HepG2 (cell line): ENCODE results near the gene HSF4. TPM values are rescaled to one million over a fixed set of nuclear protein-coding genes. Genes with fewer than 3 reads are reported as not detected.

ENCODE experiments used
- ATF7 ChIP-seq, 2 experiments: fragments of 450-650 bp in 1 of 2; sonication (generic) in 1 of 2; formaldehyde crosslinking in 1 of 2; IDR thresholded peaks; 2 replicates each; pipeline versions ENCODE4 v1.4.0 to v1.6.1; 2016 to 2020; ENCODE audit warnings: antibody characterized with exemption in 1 of 2, mild to moderate bottlenecking in 1 of 2, missing genetic modification reagents in 1 of 2
- ATM ChIP-seq: fragments of 450-650 bp; IDR thresholded peaks from 2 replicates; pipeline ENCODE4 v1.7.1; 2017; ENCODE audit warnings: mild to moderate bottlenecking, borderline replicate concordance
- BCL6 ChIP-seq: IDR thresholded peaks from 2 replicates; pipeline ENCODE4 v1.6.1; 2016; ENCODE audit warnings: missing genetic modification reagents, missing compliant biosample characterization
- HNRNPK ChIP-seq: fragments of 200-400 bp; formaldehyde crosslinking; IDR thresholded peaks from 2 replicates; pipeline ENCODE4 v1.6.1; 2018; ENCODE audit warnings: low read length, low read depth, moderate library complexity, mild to moderate bottlenecking; ENCODE audit not compliant: poor library complexity, severe bottlenecking
- HNRNPL ChIP-seq: fragments of 200-400 bp; formaldehyde crosslinking; IDR thresholded peaks from 2 replicates; pipeline ENCODE4 v1.6.1; 2017; ENCODE audit warnings: mild to moderate bottlenecking, low read depth, low read length
- ISL2 ChIP-seq: sonication (generic); formaldehyde crosslinking; IDR thresholded peaks from 2 replicates; pipeline ENCODE4 v1.5.0; 2020; ENCODE audit warnings: missing genetic modification reagents
- KDM1A ChIP-seq: IDR thresholded peaks from 2 replicates; pipeline ENCODE4 v1.6.1; 2016; ENCODE audit warnings: missing compliant biosample characterization
- KMT2B ChIP-seq: IDR thresholded peaks from 2 replicates; pipeline ENCODE4 v1.6.1; 2016; ENCODE audit warnings: missing genetic modification reagents, missing compliant biosample characterization
- MAF1 ChIP-seq: sonication (generic); formaldehyde crosslinking; IDR thresholded peaks from 2 replicates; pipeline ENCODE4 v1.5.0; 2020; ENCODE audit warnings: missing genetic modification reagents, borderline replicate concordance
- RBAK ChIP-seq: sonication (generic); formaldehyde crosslinking; IDR thresholded peaks from 2 replicates; pipeline ENCODE4 v1.5.1; 2020; ENCODE audit warnings: mild to moderate bottlenecking, missing genetic modification reagents
- TARDBP ChIP-seq: sonication (generic); formaldehyde crosslinking; IDR thresholded peaks from 2 replicates; pipeline ENCODE4 v1.8.0; 2022; ENCODE audit warnings: mild to moderate bottlenecking, missing genetic modification reagents
- ZBTB1 ChIP-seq: sonication (generic); formaldehyde crosslinking; IDR thresholded peaks from 2 replicates; pipeline ENCODE4 v1.4.0; 2020; ENCODE audit warnings: missing genetic modification reagents, borderline replicate concordance
- ZFP90 ChIP-seq: sonication (generic); formaldehyde crosslinking; IDR thresholded peaks from 2 replicates; pipeline ENCODE4 v1.8.0; 2022; ENCODE audit warnings: missing genetic modification reagents, mild to moderate bottlenecking, inconsistent platforms, borderline replicate concordance
- ZNF17 ChIP-seq: sonication (generic); formaldehyde crosslinking; IDR thresholded peaks from 2 replicates; pipeline ENCODE4 v1.5.0; 2020; ENCODE audit warnings: mild to moderate bottlenecking, missing genetic modification reagents
- ZNF556 ChIP-seq: sonication (generic); formaldehyde crosslinking; IDR thresholded peaks from 2 replicates; pipeline ENCODE4 v1.4.0; 2020; ENCODE audit warnings: mild to moderate bottlenecking, missing genetic modification reagents, borderline replicate concordance
- ZNF557 ChIP-seq: sonication (generic); formaldehyde crosslinking; IDR thresholded peaks from 2 replicates; pipeline ENCODE4 v1.4.0; 2020; ENCODE audit warnings: missing genetic modification reagents
- ZNF761 ChIP-seq: sonication (generic); formaldehyde crosslinking; conservative IDR thresholded peaks from 2 replicates; pipeline ENCODE4 v1.4.0; 2020; ENCODE audit warnings: mild to moderate bottlenecking, missing genetic modification reagents
- polyA plus RNA-seq, 8 experiments: library from polyadenylated mRNA; depleted of rRNA in 3 of 8; stranded (reverse) in 7 of 8; unstranded in 1 of 8; fragments of >200 nt; fragmentation: Illumina TruSeq in 4 of 8; extraction: Trizol in 4 of 8; gene quantifications; 2 replicates each; pipeline versions ENCODE4 v1.2.1 to v1.2.3, GENCODE V29; 2011 to 2016; ENCODE audit warnings: low read depth in 4 of 8, missing spikeins in 1 of 8, mixed read lengths in 1 of 8; ENCODE audit not compliant: insufficient read depth in 1 of 8
- total RNA-seq, 5 experiments: library from RNA; depleted of rRNA; stranded (reverse); fragments of >200 nt; fragmentation: Illumina TruSeq; extraction: Trizol; gene quantifications; 2 replicates each; pipeline ENCODE4 v1.2.3, GENCODE V29; 2016; ENCODE audit warnings: low read depth in 1 of 5
- TF ChIP-seq, protein P1 (sequence below): fragments of 450-650 bp; IDR thresholded peaks from 2 replicates; pipeline ENCODE4 v1.6.1; 2017; ENCODE audit warnings: mild to moderate bottlenecking
- TF ChIP-seq, protein P2 (sequence below): sonication (generic); formaldehyde crosslinking; IDR thresholded peaks from 2 replicates; pipeline ENCODE4 v1.5.0; 2020; ENCODE audit warnings: missing genetic modification reagents, mild to moderate bottlenecking, borderline replicate concordance
- TF ChIP-seq, protein P3 (sequence below): sonication (generic); formaldehyde crosslinking; IDR thresholded peaks from 2 replicates; pipeline ENCODE4 v1.5.0; 2020; ENCODE audit warnings: mild to moderate bottlenecking, missing genetic modification reagents, borderline replicate concordance
- TF ChIP-seq, protein P4 (sequence below): sonication (generic); formaldehyde crosslinking; IDR thresholded peaks from 2 replicates; pipeline ENCODE4 v1.4.0; 2020; ENCODE audit warnings: mild to moderate bottlenecking, missing genetic modification reagents

Gene HSF4
- total and polyA plus RNA-seq, 2 of the 13 experiments (the other 11 are each of a cell fraction or from before 2014, with no cell fraction given), result 3.5 to 16.9 TPM

DNA sequence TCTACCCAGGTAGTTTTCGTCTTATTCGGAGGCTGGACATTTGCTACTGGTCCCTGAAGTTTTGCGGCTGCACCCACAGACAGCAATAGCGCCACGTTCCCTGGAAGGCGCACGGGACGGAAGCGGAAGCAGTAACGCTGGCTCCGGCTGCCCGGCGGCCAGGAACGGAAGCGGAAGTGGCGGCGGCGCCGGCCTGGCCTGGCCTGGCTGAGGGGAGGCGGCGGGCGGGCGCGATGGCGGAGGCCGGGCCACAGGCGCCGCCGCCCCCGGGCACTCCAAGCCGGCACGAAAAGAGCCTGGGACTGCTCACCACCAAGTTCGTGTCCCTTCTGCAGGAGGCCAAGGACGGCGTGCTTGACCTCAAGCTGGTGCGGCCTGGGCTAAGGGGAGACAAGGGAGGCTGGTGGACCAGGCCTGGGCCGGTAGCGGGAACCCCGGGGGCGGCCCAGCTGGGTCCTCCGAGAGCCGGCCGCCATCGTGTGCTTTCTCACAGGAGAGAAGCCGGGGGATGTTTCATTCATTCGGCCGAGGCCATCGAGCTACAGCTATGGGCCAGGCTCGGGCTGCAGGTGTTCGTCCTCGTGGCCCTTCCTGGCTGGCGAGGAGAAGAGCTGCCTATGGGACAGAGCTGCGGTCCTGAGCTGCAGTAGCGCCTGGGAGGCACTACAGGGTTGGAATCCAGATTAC lies 27.6 kb downstream of the HSF4 start, which contains the start of gene E2F4 (continued):
- TF ChIP-seq, protein P1, sequence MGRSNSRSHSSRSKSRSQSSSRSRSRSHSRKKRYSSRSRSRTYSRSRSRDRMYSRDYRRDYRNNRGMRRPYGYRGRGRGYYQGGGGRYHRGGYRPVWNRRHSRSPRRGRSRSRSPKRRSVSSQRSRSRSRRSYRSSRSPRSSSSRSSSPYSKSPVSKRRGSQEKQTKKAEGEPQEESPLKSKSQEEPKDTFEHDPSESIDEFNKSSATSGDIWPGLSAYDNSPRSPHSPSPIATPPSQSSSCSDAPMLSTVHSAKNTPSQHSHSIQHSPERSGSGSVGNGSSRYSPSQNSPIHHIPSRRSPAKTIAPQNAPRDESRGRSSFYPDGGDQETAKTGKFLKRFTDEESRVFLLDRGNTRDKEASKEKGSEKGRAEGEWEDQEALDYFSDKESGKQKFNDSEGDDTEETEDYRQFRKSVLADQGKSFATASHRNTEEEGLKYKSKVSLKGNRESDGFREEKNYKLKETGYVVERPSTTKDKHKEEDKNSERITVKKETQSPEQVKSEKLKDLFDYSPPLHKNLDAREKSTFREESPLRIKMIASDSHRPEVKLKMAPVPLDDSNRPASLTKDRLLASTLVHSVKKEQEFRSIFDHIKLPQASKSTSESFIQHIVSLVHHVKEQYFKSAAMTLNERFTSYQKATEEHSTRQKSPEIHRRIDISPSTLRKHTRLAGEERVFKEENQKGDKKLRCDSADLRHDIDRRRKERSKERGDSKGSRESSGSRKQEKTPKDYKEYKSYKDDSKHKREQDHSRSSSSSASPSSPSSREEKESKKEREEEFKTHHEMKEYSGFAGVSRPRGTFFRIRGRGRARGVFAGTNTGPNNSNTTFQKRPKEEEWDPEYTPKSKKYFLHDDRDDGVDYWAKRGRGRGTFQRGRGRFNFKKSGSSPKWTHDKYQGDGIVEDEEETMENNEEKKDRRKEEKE, result no peak
- TF ChIP-seq ATF7 (IDR thresholded peaks at IDR 0.05) (no peak), ATF7 (CRISPR knock-in tag; IDR thresholded peaks at IDR 0.05) (no peak), ZNF556 (CRISPR knock-in tag) (peak; percentile 51), MAF1 (CRISPR knock-in tag) (0 out of 2 replicates have a peak, but pooled peaks have one; percentile 78), KDM1A (CRISPR knock-in tag) (no peak), ISL2 (CRISPR knock-in tag) (peak; percentile 70; the same call in 1 of the 2 replicates), ZBTB1 (no peak), HNRNPL (0 out of 2 replicates have a peak, but pooled peaks have one; percentile 9), HNRNPK (peak; percentile 47), ZFP90 (CRISPR knock-in tag) (peak; percentile 92; the same call in 1 of the 2 replicates), RBAK (no peak), ZNF17 (no peak), BCL6 (CRISPR knock-in tag) (peak; percentile 28; the same call in 1 of the 2 replicates), ZNF761 (CRISPR knock-in tag) (no peak; the same call in 1 of the 2 replicates), ATM (no peak), KMT2B (CRISPR knock-in tag) (peak; percentile 81; the same call in 1 of the 2 replicates), TARDBP (peak; percentile 63; the same call in 1 of the 2 replicates), ZNF557 (no peak)
- TF ChIP-seq, protein P2, sequence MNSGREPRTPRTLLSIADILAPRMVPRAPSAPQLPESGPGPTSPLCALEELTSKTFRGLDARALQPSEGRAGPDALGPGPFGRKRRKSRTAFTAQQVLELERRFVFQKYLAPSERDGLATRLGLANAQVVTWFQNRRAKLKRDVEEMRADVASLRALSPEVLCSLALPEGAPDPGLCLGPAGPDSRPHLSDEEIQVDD, result 0 out of 2 replicates have a peak, but pooled peaks have one; percentile 44
- TF ChIP-seq, protein P3, sequence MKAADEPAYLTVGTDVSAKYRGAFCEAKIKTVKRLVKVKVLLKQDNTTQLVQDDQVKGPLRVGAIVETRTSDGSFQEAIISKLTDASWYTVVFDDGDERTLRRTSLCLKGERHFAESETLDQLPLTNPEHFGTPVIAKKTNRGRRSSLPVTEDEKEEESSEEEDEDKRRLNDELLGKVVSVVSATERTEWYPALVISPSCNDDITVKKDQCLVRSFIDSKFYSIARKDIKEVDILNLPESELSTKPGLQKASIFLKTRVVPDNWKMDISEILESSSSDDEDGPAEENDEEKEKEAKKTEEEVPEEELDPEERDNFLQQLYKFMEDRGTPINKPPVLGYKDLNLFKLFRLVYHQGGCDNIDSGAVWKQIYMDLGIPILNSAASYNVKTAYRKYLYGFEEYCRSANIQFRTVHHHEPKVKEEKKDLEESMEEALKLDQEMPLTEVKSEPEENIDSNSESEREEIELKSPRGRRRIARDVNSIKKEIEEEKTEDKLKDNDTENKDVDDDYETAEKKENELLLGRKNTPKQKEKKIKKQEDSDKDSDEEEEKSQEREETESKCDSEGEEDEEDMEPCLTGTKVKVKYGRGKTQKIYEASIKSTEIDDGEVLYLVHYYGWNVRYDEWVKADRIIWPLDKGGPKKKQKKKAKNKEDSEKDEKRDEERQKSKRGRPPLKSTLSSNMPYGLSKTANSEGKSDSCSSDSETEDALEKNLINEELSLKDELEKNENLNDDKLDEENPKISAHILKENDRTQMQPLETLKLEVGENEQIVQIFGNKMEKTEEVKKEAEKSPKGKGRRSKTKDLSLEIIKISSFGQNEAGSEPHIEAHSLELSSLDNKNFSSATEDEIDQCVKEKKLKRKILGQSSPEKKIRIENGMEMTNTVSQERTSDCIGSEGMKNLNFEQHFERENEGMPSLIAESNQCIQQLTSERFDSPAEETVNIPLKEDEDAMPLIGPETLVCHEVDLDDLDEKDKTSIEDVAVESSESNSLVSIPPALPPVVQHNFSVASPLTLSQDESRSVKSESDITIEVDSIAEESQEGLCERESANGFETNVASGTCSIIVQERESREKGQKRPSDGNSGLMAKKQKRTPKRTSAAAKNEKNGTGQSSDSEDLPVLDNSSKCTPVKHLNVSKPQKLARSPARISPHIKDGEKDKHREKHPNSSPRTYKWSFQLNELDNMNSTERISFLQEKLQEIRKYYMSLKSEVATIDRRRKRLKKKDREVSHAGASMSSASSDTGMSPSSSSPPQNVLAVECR (CRISPR knock-in tag), result peak; percentile 93
- TF ChIP-seq, protein P4, sequence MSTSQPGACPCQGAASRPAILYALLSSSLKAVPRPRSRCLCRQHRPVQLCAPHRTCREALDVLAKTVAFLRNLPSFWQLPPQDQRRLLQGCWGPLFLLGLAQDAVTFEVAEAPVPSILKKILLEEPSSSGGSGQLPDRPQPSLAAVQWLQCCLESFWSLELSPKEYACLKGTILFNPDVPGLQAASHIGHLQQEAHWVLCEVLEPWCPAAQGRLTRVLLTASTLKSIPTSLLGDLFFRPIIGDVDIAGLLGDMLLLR (CRISPR knock-in tag), result peak; percentile 91
